Measurements from ENCODE around the gene ALDH1L2. TPM values are rescaled to one million over a fixed set of nuclear protein-coding genes. Genes with fewer than 3 reads are reported as not detected.
A peak's percentile ranks its signal among the peaks of the same experiment; 100 is the strongest.
"Not testable (repeated sequence)": the region's sequence is repeated elsewhere in the genome, so short reads cannot be mapped to it uniquely, and the experiment has no call there.

The ALDH1L2 gene
- total and polyA plus RNA-seq, 12 donors, result 0.50 to 4.5 (median 2.6) TPM

DNA sequence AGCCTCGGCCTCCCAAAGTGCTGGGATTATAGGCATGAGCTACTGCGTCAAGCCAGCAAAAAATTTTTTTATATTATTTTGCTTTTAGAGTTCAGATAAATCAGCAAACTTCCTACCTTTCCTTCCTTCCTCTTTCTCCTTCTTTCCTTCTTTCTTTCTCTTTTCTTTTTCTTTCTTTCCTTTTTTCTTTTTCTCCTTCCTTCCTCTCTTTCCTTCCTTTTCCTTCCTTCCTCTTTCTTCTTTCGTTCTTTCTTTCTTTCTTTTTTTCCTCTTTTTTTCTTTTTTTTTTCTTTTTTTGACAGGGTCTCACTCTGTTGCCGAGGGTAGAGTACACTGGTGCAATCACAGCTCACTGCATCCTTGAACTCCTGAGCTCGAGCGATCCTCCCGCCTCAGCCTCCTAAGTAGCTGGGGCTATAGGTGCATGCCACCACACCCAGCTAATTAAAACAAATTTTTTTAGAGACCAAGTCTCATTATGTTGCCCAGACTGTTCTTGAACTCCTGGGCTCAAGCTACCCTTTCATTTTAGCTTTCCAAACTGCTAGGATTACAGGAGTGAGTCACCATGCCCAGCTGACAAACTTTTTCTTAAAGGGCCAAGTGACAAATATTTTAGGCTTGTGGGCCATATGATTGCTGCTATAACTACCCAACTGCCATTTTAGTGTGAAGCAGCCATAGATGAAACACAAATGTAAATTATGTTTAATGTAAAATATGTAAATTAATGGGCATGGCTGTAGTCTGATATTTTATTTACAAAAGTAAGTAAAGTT, 16.1 kb upstream of the ALDH1L2 start:
- intact Hi-C loops (cut with DNase I), result no loop called here
- H3K27me3 ChIP-seq, result no peaks in the 10 kb centered on the region
- TF ChIP-seq, protein P1, sequence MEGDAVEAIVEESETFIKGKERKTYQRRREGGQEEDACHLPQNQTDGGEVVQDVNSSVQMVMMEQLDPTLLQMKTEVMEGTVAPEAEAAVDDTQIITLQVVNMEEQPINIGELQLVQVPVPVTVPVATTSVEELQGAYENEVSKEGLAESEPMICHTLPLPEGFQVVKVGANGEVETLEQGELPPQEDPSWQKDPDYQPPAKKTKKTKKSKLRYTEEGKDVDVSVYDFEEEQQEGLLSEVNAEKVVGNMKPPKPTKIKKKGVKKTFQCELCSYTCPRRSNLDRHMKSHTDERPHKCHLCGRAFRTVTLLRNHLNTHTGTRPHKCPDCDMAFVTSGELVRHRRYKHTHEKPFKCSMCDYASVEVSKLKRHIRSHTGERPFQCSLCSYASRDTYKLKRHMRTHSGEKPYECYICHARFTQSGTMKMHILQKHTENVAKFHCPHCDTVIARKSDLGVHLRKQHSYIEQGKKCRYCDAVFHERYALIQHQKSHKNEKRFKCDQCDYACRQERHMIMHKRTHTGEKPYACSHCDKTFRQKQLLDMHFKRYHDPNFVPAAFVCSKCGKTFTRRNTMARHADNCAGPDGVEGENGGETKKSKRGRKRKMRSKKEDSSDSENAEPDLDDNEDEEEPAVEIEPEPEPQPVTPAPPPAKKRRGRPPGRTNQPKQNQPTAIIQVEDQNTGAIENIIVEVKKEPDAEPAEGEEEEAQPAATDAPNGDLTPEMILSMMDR (IDR thresholded peaks at IDR 0.05), result no peak
- TF ChIP-seq POLR2A (IDR thresholded peaks at IDR 0.05), result no peak
- peak overlapping the region in 1 of 4 donors; percentile 22 for H3K4me3 ChIP-seq
- 70 to 77% (median 75%) methylated on average over 7 of the region's 7 CpGs for WGBS, 4 donors
- H3K4me1 ChIP-seq (replicated peaks in 1 of 2), result no peaks in the 10 kb centered on the region
- no peaks in the 10 kb centered on the region for H3K9me3 ChIP-seq (replicated peaks in 1 of 3)
- DNase-seq, result peak in 1 of 7 donors; percentile 14
- no peak overlapping the region for H3K27ac ChIP-seq
- no peaks in the 10 kb centered on the region for H3K36me3 ChIP-seq (replicated peaks in 1 of 2)

DNA sequence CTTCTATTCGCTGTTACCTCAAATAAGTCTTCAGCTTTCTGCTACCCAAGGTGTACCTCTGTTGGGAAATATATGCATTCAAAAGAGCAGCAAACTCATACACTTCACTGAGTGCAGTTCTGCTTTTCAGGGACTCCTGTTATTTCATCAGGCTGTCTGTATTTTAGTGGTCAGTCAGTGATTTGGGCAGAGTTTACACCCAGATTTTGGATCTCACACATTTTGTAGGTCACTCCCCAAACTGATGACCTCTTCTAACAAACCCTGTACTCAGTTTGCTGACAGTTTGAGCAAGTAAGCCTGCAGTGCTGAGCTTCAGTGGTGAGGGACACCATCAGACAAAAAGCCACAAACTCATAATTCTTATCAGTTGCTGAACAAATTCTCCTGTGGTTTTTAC, 15.1 kb upstream of the ALDH1L2 start:
- Histone ChIP-seq H3K9me3 (replicated peaks in 1 of 3) (no peaks in the 10 kb centered on the region), H3K27me3 (no peaks in the 10 kb centered on the region), H3K36me3 (replicated peaks in 1 of 2) (no peaks in the 10 kb centered on the region), H3K4me1 (replicated peaks in 1 of 2) (no peaks in the 10 kb centered on the region), H3K27ac (no peak overlapping the region), H3K4me3 (no peak overlapping the region)
- TF ChIP-seq, protein P1 (IDR thresholded peaks at IDR 0.05), result no peak
- TF ChIP-seq POLR2A (IDR thresholded peaks at IDR 0.05), result no peak
- intact Hi-C loops (cut with DNase I), result no loop called here
- WGBS, 4 donors, result 89 to 94% (median 92%) methylated on average over 1 of the region's 1 CpG
- no peak for DNase-seq

GRCh38 chr12:105095338-105095737, 11.1 kb upstream of the ALDH1L2 start:
- WGBS, 4 donors, result 86 to 92% (median 89%) methylated on average over 5 of the region's 5 CpGs
- H3K9me3 ChIP-seq (replicated peaks in 1 of 3); H3K4me3 ChIP-seq; H3K36me3 ChIP-seq (replicated peaks in 1 of 2); intact Hi-C loops (cut with DNase I); H3K4me1 ChIP-seq (replicated peaks in 1 of 2); H3K27me3 ChIP-seq; DNase-seq; H3K27ac ChIP-seq: not testable (repeated sequence)

GRCh38 chr12:105092336-105092735, 8.1 kb upstream of the ALDH1L2 start:
- 42 to 53% (median 53%) methylated on average over 13 of the region's 13 CpGs for WGBS, 4 donors
- intact Hi-C loops (cut with DNase I), result no loop called here
- H3K9me3 ChIP-seq (replicated peaks in 1 of 3), result no peaks in the 10 kb centered on the region
- no peaks in the 10 kb centered on the region for H3K27me3 ChIP-seq
- H3K27ac ChIP-seq, result no peak overlapping the region
- TF ChIP-seq, protein P1 (IDR thresholded peaks at IDR 0.05), result no peak
- no peak for TF ChIP-seq POLR2A (IDR thresholded peaks at IDR 0.05)
- H3K36me3 ChIP-seq (replicated peaks in 1 of 2), result no peaks in the 10 kb centered on the region
- DNase-seq, result no peak
- H3K4me3 ChIP-seq, result no peak overlapping the region
- no peaks in the 10 kb centered on the region for H3K4me1 ChIP-seq (replicated peaks in 1 of 2)

Measured in adrenal gland (tissue), 12 donors.